ENCODE data around the gene PTPRD. TPM values are rescaled to one million over a fixed set of nuclear protein-coding genes. Genes with fewer than 3 reads are reported as not detected.

Gene PTPRD
- total and polyA plus RNA-seq, 9 of the 15 experiments (the other 6 are each of a cell fraction or from before 2014, with no cell fraction given), result 0.11 TPM; not detected in 8

DNA sequence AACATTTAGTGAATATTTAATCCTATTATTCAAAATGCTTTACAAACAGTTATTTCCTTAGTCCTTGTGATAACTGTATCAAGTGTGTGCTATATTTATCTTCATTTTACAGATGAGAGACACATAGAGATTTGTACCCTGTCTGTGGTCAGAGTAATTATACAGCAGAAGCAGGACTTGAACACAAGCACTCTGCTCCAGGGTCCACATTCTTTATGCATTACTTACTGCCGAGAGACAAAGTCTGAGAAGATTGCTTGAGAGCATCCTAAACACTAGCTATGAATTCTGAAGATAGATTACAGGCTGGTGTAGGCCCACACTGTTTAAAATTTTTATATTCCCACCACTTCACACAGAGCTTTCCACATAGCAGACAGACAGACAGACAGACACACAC lies 1887.2 kb downstream of the PTPRD start (continued):
- TF ChIP-seq ZNF407 (IDR thresholded peaks at IDR 0.05; ENCODE audit: low read depth) (no peak), DMBX1 (CRISPR knock-in tag; IDR thresholded peaks at IDR 0.05; ENCODE audit: borderline replicate concordance) (no peak), TFAM (CRISPR knock-in tag; conservative IDR thresholded peaks at IDR 0.05) (no peak), POLR2AphosphoS5 (IDR thresholded peaks at IDR 0.05; ENCODE audit: control insufficient read depth, insufficient read depth, low read depth, low read length) (no peak), HNRNPL (IDR thresholded peaks at IDR 0.05; ENCODE audit: low read depth, low read length) (no peak), EZH2 (IDR thresholded peaks at IDR 0.05; ENCODE audit: borderline replicate concordance, low read depth, low read length) (no peak), CTBP1 (IDR thresholded peaks at IDR 0.05; ENCODE audit: borderline replicate concordance) (no peak)
- TF ChIP-seq, protein P1, sequence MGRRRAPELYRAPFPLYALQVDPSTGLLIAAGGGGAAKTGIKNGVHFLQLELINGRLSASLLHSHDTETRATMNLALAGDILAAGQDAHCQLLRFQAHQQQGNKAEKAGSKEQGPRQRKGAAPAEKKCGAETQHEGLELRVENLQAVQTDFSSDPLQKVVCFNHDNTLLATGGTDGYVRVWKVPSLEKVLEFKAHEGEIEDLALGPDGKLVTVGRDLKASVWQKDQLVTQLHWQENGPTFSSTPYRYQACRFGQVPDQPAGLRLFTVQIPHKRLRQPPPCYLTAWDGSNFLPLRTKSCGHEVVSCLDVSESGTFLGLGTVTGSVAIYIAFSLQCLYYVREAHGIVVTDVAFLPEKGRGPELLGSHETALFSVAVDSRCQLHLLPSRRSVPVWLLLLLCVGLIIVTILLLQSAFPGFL (CRISPR knock-in tag; IDR thresholded peaks at IDR 0.05), result no peak
